ENCODE data around the gene FGFR2.
"Not testable (repeated sequence)": the region's sequence is repeated elsewhere in the genome, so short reads cannot be mapped to it uniquely, and the experiment has no call there.

FGFR2 gene

GRCh38 chr10:121589553-121589952 lies 8.7 kb downstream of the FGFR2 start:
- DNase-seq: no peak

GRCh38 chr10:121583857-121584256 lies 14.4 kb downstream of the FGFR2 start:
- no peak for DNase-seq

- DNase-seq: no peak
These were observed 15.0 kb downstream of the FGFR2 start for GRCh38 chr10:121583258-121583657.

GRCh38 chr10:121580276-121581116 lies 17.7 kb downstream of the FGFR2 start:
- DNase-seq: no peak

- no peak for DNase-seq
These were observed 18.6 kb downstream of the FGFR2 start for GRCh38 chr10:121579656-121580055.

GRCh38 chr10:121578965-121579364 lies 19.3 kb downstream of the FGFR2 start:
- no peak for DNase-seq

GRCh38 chr10:121578298-121578697 lies 19.9 kb downstream of the FGFR2 start:
- no peak for DNase-seq

- DNase-seq: no peak
These were observed 20.7 kb downstream of the FGFR2 start for GRCh38 chr10:121577568-121577967.

- no peak for DNase-seq
These were observed 22.1 kb downstream of the FGFR2 start for GRCh38 chr10:121576139-121576538.

- no peak for DNase-seq
These were observed 23.6 kb downstream of the FGFR2 start for GRCh38 chr10:121574519-121575166.

- no peak for DNase-seq
These were observed 24.7 kb downstream of the FGFR2 start for GRCh38 chr10:121573538-121573941.

- DNase-seq: no peak
These were observed 25.2 kb downstream of the FGFR2 start for GRCh38 chr10:121572859-121573537.

- no peak for DNase-seq
These were observed 27.9 kb downstream of the FGFR2 start for GRCh38 chr10:121570315-121570714.

- DNase-seq: no peak
These were observed 30.0 kb downstream of the FGFR2 start for GRCh38 chr10:121568275-121568674.

GRCh38 chr10:121567569-121567968 lies 30.7 kb downstream of the FGFR2 start:
- DNase-seq: no peak

GRCh38 chr10:121566755-121567154 lies 31.5 kb downstream of the FGFR2 start:
- DNase-seq: no peak

GRCh38 chr10:121559326-121560026 lies 38.8 kb downstream of the FGFR2 start:
- no peak for DNase-seq

GRCh38 chr10:121558238-121558637 lies 40.0 kb downstream of the FGFR2 start:
- DNase-seq: no peak

GRCh38 chr10:121556918-121557573 lies 41.2 kb downstream of the FGFR2 start:
- DNase-seq: no peak

- no peak for DNase-seq
These were observed 41.8 kb downstream of the FGFR2 start for GRCh38 chr10:121556455-121556854.

- not testable (repeated sequence) for DNase-seq
These were observed 43.3 kb downstream of the FGFR2 start for GRCh38 chr10:121554916-121555315.

Data from right kidney (tissue), 1 donor.